ENCODE measurements around the gene CDK2.
"Not testable (repeated sequence)": the region's sequence is repeated elsewhere in the genome, so short reads cannot be mapped to it uniquely, and the experiment has no call there.

Gene CDK2

GRCh38 chr12:55972042-55972441 lies 5.4 kb downstream of the CDK2 start:
- no peak overlapping the region for H3K4me3 ChIP-seq (ENCODE audit: low read length)
- H3K36me3 ChIP-seq (ENCODE audit: insufficient read depth, low read depth, low read length), result peaks cover 52% of the 10 kb centered on the region
- H3K9me3 ChIP-seq (ENCODE audit: insufficient read depth, low read depth, low read length), result no peaks in the 10 kb centered on the region
- no peaks in the 10 kb centered on the region for H3K27me3 ChIP-seq (ENCODE audit: insufficient read depth, low read length)
- no peak overlapping the region for H3K9ac ChIP-seq (ENCODE audit: low read depth, low read length)
- H3K27ac ChIP-seq (ENCODE audit: low read length), result no peak overlapping the region
- H3K4me1 ChIP-seq (ENCODE audit: insufficient read depth, low read length), result peaks cover 10% of the 10 kb centered on the region; the same call in 1 of the 2 replicates

GRCh38 chr12:55972456-55972855 lies 5.8 kb downstream of the CDK2 start:
- Histone ChIP-seq H3K27me3 (ENCODE audit: insufficient read depth, low read length) (no peaks in the 10 kb centered on the region), H3K27ac (ENCODE audit: low read length) (no peak overlapping the region), H3K36me3 (ENCODE audit: insufficient read depth, low read depth, low read length) (peaks cover 52% of the 10 kb centered on the region), H3K9ac (ENCODE audit: low read depth, low read length) (peak overlapping the region; percentile 76; the same call in 1 of the 2 replicates), H3K4me3 (ENCODE audit: low read length) (peak overlapping the region; percentile 69), H3K9me3 (ENCODE audit: insufficient read depth, low read depth, low read length) (no peaks in the 10 kb centered on the region), H3K4me1 (ENCODE audit: insufficient read depth, low read length) (peaks cover 10% of the 10 kb centered on the region; the same call in 1 of the 2 replicates)

DNA sequence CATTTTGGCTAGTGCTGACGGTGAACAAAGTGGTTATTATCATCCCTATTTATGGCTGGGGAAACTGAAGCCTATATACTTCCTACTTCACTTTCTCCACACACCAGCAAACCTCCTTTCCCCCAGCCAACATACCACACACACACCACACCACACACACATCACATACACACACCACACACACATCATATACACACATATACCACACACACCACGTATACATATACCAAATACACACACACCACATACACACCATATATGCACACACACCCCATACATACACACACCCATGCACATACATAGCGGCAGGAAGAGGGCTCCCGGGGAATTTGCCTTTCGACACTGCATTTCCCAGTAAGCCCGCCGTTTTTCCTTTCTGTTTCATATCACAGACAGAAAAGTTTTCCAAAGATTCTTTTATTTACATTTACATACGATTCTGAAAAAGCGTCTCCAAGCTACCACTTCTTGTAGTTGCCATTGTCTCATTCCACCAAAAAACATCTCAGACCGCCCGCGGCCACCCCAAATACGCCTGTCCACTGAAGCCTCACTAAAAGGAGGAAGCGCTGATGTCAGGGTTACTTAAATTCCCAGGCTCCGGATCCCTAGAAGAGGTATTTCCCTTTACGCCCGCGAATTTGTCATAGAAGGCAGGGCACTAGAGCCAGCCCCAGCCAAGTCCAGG lies 6.4 kb downstream of the CDK2 start:
- Histone ChIP-seq H3K4me3 (ENCODE audit: low read length) (peak overlapping the region; percentile 69), H3K9ac (ENCODE audit: low read depth, low read length) (peak overlapping the region; percentile 76; the same call in 1 of the 2 replicates), H3K27ac (ENCODE audit: low read length) (peak overlapping the region; percentile 86), H3K9me3 (ENCODE audit: insufficient read depth, low read depth, low read length) (no peaks in the 10 kb centered on the region), H3K4me1 (ENCODE audit: insufficient read depth, low read length) (peaks cover 10% of the 10 kb centered on the region; the same call in 1 of the 2 replicates), H3K36me3 (ENCODE audit: insufficient read depth, low read depth, low read length) (peaks cover 52% of the 10 kb centered on the region), H3K27me3 (ENCODE audit: insufficient read depth, low read length) (no peaks in the 10 kb centered on the region)

GRCh38 chr12:55973599-55974307 lies 7.1 kb downstream of the CDK2 start, which contains the start of gene RAB5B:
RAB5B (plus strand) TSS chr12:55974078; CDS start chr12:55986961, 12,883 bp downstream.
- H3K4me3 ChIP-seq (ENCODE audit: low read length), result peak within 1 kb of the TSS; percentile 98
- no peaks in the 10 kb centered on the region for H3K9me3 ChIP-seq (ENCODE audit: insufficient read depth, low read depth, low read length)
- peaks cover 45% of the 10 kb centered on the region for H3K36me3 ChIP-seq (ENCODE audit: insufficient read depth, low read depth, low read length)
- H3K27me3 ChIP-seq (ENCODE audit: insufficient read depth, low read length), result no peaks in the 10 kb centered on the region
- H3K9ac ChIP-seq (ENCODE audit: low read depth, low read length), result peak within 1 kb of the TSS; percentile 90
- H3K27ac ChIP-seq (ENCODE audit: low read length), result peak within 1 kb of the TSS; percentile 86
- peaks cover 10% of the 10 kb centered on the region; the same call in 1 of the 2 replicates for H3K4me1 ChIP-seq (ENCODE audit: insufficient read depth, low read length)

- Histone ChIP-seq H3K4me1 (ENCODE audit: insufficient read depth, low read length) (peaks cover 10% of the 10 kb centered on the region; the same call in 1 of the 2 replicates), H3K4me3 (ENCODE audit: low read length) (peak overlapping the region; percentile 98), H3K9ac (ENCODE audit: low read depth, low read length) (peak overlapping the region; percentile 90), H3K27ac (ENCODE audit: low read length) (no peak overlapping the region), H3K9me3 (ENCODE audit: insufficient read depth, low read depth, low read length) (no peaks in the 10 kb centered on the region), H3K36me3 (ENCODE audit: insufficient read depth, low read depth, low read length) (peaks cover 43% of the 10 kb centered on the region), H3K27me3 (ENCODE audit: insufficient read depth, low read length) (no peaks in the 10 kb centered on the region)
These were observed 7.7 kb downstream of the CDK2 start for GRCh38 chr12:55974308-55974730.

DNA sequence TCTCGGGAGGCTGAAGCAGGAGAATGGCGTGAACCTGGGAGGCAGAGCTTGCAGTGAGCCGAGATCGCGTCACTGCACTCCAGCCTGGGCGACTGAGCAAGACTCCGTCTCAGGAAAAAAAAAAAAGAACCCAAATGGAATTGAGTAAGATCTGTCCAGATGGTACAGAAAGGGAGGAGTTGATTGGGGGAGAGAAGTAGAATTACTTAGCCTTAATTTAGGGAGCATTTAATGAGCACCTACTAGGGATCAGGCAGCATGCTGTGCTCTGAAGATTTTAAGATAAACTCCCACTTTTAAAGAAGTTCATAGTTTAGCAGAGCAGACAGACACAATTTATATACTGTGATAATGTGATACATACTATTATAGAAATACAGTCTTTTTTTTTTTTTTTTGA lies 11.8 kb downstream of the CDK2 start:
- no peaks in the 10 kb centered on the region for H3K27me3 ChIP-seq (ENCODE audit: insufficient read depth, low read length)
- no peak overlapping the region for H3K9ac ChIP-seq (ENCODE audit: low read depth, low read length)
- H3K4me1 ChIP-seq (ENCODE audit: insufficient read depth, low read length), result peaks cover 4% of the 10 kb centered on the region; the same call in 1 of the 2 replicates
- H3K27ac ChIP-seq (ENCODE audit: low read length), result no peak overlapping the region
- no peaks in the 10 kb centered on the region for H3K9me3 ChIP-seq (ENCODE audit: insufficient read depth, low read depth, low read length)
- peaks cover 29% of the 10 kb centered on the region; the same call in 1 of the 2 replicates for H3K36me3 ChIP-seq (ENCODE audit: insufficient read depth, low read depth, low read length)
- no peak overlapping the region for H3K4me3 ChIP-seq (ENCODE audit: low read length)

GRCh38 chr12:55979069-55979468 lies 12.4 kb downstream of the CDK2 start:
- Histone ChIP-seq H3K9me3 (ENCODE audit: insufficient read depth, low read depth, low read length) (no peaks in the 10 kb centered on the region), H3K4me3 (ENCODE audit: low read length) (no peak overlapping the region), H3K27me3 (ENCODE audit: insufficient read depth, low read length) (no peaks in the 10 kb centered on the region), H3K27ac (ENCODE audit: low read length) (no peak overlapping the region), H3K4me1 (ENCODE audit: insufficient read depth, low read length) (peaks cover 4% of the 10 kb centered on the region; the same call in 1 of the 2 replicates), H3K36me3 (ENCODE audit: insufficient read depth, low read depth, low read length) (peaks cover 29% of the 10 kb centered on the region; the same call in 1 of the 2 replicates), H3K9ac (ENCODE audit: low read depth, low read length) (no peak overlapping the region)

- not testable (repeated sequence) for H3K9ac ChIP-seq (ENCODE audit: low read depth, low read length); H3K4me1 ChIP-seq (ENCODE audit: insufficient read depth, low read length); H3K4me3 ChIP-seq (ENCODE audit: low read length); H3K9me3 ChIP-seq (ENCODE audit: insufficient read depth, low read depth, low read length); H3K27me3 ChIP-seq (ENCODE audit: insufficient read depth, low read length); H3K27ac ChIP-seq (ENCODE audit: low read length)
- H3K36me3 ChIP-seq (ENCODE audit: insufficient read depth, low read depth, low read length), result peaks cover 46% of the 10 kb centered on the region
These were observed 15.3 kb downstream of the CDK2 start for GRCh38 chr12:55981882-55982281.

DNA sequence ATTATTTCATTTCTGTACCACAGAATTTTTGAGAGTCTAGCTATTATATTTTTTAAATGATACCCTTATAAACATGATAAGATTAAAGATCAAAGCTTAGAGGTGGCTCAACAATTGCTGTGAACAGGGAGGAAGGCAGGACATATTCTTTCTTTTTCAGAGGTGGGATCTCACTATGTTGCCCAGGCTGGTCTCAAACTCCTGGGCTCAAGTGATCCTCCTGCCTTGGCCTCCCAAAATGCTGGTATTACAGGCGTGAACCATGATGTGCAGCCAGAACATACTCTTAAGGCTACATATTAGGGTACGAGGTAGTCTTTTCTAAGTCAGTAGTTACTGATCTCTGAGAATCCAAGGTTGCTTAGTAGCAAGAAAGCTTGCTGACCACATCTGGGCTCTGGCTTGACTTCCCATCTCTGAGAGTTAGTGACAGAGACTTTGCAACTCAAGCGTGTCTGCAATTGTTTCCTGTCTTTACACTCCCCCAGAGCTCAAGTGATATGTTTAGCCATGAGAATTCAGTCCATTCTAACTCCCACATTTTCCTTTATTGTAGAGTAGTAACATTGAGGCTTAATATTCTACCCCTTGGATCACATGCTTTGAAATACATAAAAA lies 15.8 kb downstream of the CDK2 start:
- H3K27me3 ChIP-seq (ENCODE audit: insufficient read depth, low read length), result no peaks in the 10 kb centered on the region
- H3K4me1 ChIP-seq (ENCODE audit: insufficient read depth, low read length), result no peaks in the 10 kb centered on the region
- H3K9me3 ChIP-seq (ENCODE audit: insufficient read depth, low read depth, low read length), result no peaks in the 10 kb centered on the region
- no peak overlapping the region for H3K4me3 ChIP-seq (ENCODE audit: low read length)
- H3K9ac ChIP-seq (ENCODE audit: low read depth, low read length), result no peak overlapping the region
- H3K36me3 ChIP-seq (ENCODE audit: insufficient read depth, low read depth, low read length), result peaks cover 51% of the 10 kb centered on the region
- H3K27ac ChIP-seq (ENCODE audit: low read length), result no peak overlapping the region

- H3K4me1 ChIP-seq (ENCODE audit: insufficient read depth, low read length), result no peaks in the 10 kb centered on the region
- peaks cover 55% of the 10 kb centered on the region for H3K36me3 ChIP-seq (ENCODE audit: insufficient read depth, low read depth, low read length)
- H3K4me3 ChIP-seq (ENCODE audit: low read length), result no peak overlapping the region
- no peak overlapping the region for H3K27ac ChIP-seq (ENCODE audit: low read length)
- H3K9ac ChIP-seq (ENCODE audit: low read depth, low read length), result no peak overlapping the region
- no peaks in the 10 kb centered on the region for H3K27me3 ChIP-seq (ENCODE audit: insufficient read depth, low read length)
- no peaks in the 10 kb centered on the region for H3K9me3 ChIP-seq (ENCODE audit: insufficient read depth, low read depth, low read length)
These were observed 16.7 kb downstream of the CDK2 start for GRCh38 chr12:55983232-55983842.

DNA sequence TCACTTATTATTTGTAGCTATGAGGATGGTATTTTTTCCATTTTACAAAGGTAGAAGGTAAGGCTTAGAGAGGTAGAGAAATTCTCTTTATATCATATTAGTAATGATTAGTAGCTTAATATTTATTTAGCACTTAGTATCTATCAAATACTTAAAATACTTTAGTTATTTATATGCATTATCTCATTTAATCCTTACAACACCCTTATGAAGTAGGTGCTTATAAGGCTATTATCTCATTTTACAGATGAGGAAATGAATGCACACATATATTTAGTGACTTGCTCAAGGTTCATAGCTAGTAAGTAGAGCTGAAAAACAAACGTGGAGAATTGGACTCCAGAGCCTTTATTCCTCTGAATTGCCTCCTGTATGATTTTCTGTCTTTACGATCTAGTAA lies 18.2 kb downstream of the CDK2 start:
- no peaks in the 10 kb centered on the region for H3K4me1 ChIP-seq (ENCODE audit: insufficient read depth, low read length)
- no peaks in the 10 kb centered on the region for H3K27me3 ChIP-seq (ENCODE audit: insufficient read depth, low read length)
- H3K9me3 ChIP-seq (ENCODE audit: insufficient read depth, low read depth, low read length), result no peaks in the 10 kb centered on the region
- no peak overlapping the region for H3K4me3 ChIP-seq (ENCODE audit: low read length)
- H3K9ac ChIP-seq (ENCODE audit: low read depth, low read length), result no peak overlapping the region
- H3K36me3 ChIP-seq (ENCODE audit: insufficient read depth, low read depth, low read length), result peaks cover 59% of the 10 kb centered on the region
- H3K27ac ChIP-seq (ENCODE audit: low read length), result no peak overlapping the region

Measured in iPS-20b (cell line).